Left lung (tissue), 10 donors: ENCODE results near the gene SOX10. TPM values are rescaled to one million over a fixed set of nuclear protein-coding genes. Genes with fewer than 3 reads are reported as not detected.

Experiments used
- ATAC-seq: fragments of 200-7000 bp; cut with Tn5 transposase; one replicate; pipeline ENCODE4 v1.9.1; 2020; ENCODE audit warnings: moderate library complexity
- DNase-seq, 4 donors: peaks; one replicate each; pipeline ENCODE4 v3.0.0-alpha.2; 2013 to 2020
- H3K27ac ChIP-seq, 2 donors: fragments of 200-600 bp; sonication (generic) in 1 of 2; one replicate each; pipeline versions ENCODE4 v1.5.0 to v1.8.0; 2020 to 2021
- H3K27me3 ChIP-seq, 2 donors: fragments of 200-600 bp; sonication (generic) in 1 of 2; one replicate each; pipeline versions ENCODE4 v1.5.0 to v1.8.0; 2020 to 2021
- H3K36me3 ChIP-seq, 2 donors: fragments of 200-600 bp; sonication (generic) in 1 of 2; one replicate each; pipeline versions ENCODE4 v1.5.0 to v1.8.0; 2020 to 2021
- H3K4me1 ChIP-seq, 2 donors: fragments of 200-600 bp; one replicate each; pipeline ENCODE4 v1.8.0; 2021
- H3K4me3 ChIP-seq, 2 donors: fragments of 200-600 bp; sonication (generic) in 1 of 2; one replicate each; pipeline versions ENCODE4 v1.5.0 to v1.8.0; 2020 to 2021; ENCODE audit warnings: mild to moderate bottlenecking in 1 of 2
- H3K9me3 ChIP-seq, 2 donors: fragments of 200-600 bp; sonication (generic) in 1 of 2; one replicate each; pipeline versions ENCODE4 v1.5.0 to v1.8.0; 2020 to 2021
- CTCF ChIP-seq, 2 donors: fragments of 200-600 bp; sonication (generic) in 1 of 2; IDR thresholded peaks; one replicate each; pipeline versions ENCODE4 v1.5.0 to v1.8.0; 2021; ENCODE audit warnings: antibody characterized with exemption in 2 of 2
- intact Hi-C, 2 donors: fragments of 100-400 bp; cut with DNase I; formaldehyde crosslinking; loops; one replicate each; pipeline versions ENCODE4 v1.11.2 to v1.14.2; 2022
- polyA plus RNA-seq, 6 donors: library from polyadenylated mRNA; unstranded; fragments of 120-200 nt; gene quantifications; one replicate each; pipeline ENCODE4 v1.2.1, GENCODE V29; 2013; ENCODE audit not compliant: insufficient read length in 6 of 6
- total RNA-seq, 2 donors: library from RNA; stranded (reverse); fragmentation: NEBNext Ultra II Directional; extraction: Animal tissue kit (Norgen Biotek cat#: 25700); gene quantifications; one replicate each; pipeline ENCODE4 v1.2.1, GENCODE V29; 2021
- donor health status: DM: no; HTN: yes; CAD: no.
- donor health status: DM: no; HTN: no; CAD: no.

SOX10 gene
- total and polyA plus RNA-seq, 8 donors, result 0.41 to 1.0 (median 0.83) TPM; not detected in 2

- Histone ChIP-seq H3K36me3 (no peaks in the 10 kb centered on the region), H3K9me3 (no peaks in the 10 kb centered on the region), H3K4me3 (no peak overlapping the region), H3K27me3 (no peaks in the 10 kb centered on the region), H3K27ac (no peak overlapping the region), H3K4me1 (no peaks in the 10 kb centered on the region)
- ATAC-seq, result no peak
- TF ChIP-seq CTCF (IDR thresholded peaks at IDR 0.05), result no peak
- peak in 1 of 4 donors; percentile 63 for DNase-seq
- intact Hi-C loops, result no loop called here
These were observed 42.1 kb upstream of the SOX10 start for GRCh38 chr22:38026130-38027111.

GRCh38 chr22:38025514-38025913 is 41.2 kb upstream of the SOX10 start:
- no peak for TF ChIP-seq CTCF (IDR thresholded peaks at IDR 0.05)
- Histone ChIP-seq H3K27me3 (no peaks in the 10 kb centered on the region), H3K9me3 (no peaks in the 10 kb centered on the region), H3K4me3 (no peak overlapping the region), H3K36me3 (no peaks in the 10 kb centered on the region), H3K4me1 (no peaks in the 10 kb centered on the region), H3K27ac (no peak overlapping the region)
- ATAC-seq (no peak), DNase-seq (peak in 1 of 4 donors; percentile 2)
- intact Hi-C loops, result no loop called here

GRCh38 chr22:38023045-38023444 is 38.7 kb upstream of the SOX10 start:
- H3K4me3 ChIP-seq, result no peak overlapping the region
- no peak for ATAC-seq
- no peaks in the 10 kb centered on the region for H3K9me3 ChIP-seq
- intact Hi-C loops, result no loop called here
- DNase-seq, result peak in 1 of 4 donors; percentile 15
- no peaks in the 10 kb centered on the region for H3K4me1 ChIP-seq
- no peaks in the 10 kb centered on the region for H3K27me3 ChIP-seq
- no peaks in the 10 kb centered on the region for H3K36me3 ChIP-seq
- no peak for TF ChIP-seq CTCF (IDR thresholded peaks at IDR 0.05)
- H3K27ac ChIP-seq, result no peak overlapping the region

- H3K4me3 ChIP-seq, result no peak overlapping the region
- DNase-seq (no peak), ATAC-seq (no peak)
- no peak overlapping the region for H3K27ac ChIP-seq
- H3K27me3 ChIP-seq, result no peaks in the 10 kb centered on the region
- TF ChIP-seq CTCF (IDR thresholded peaks at IDR 0.05), result no peak
- H3K36me3 ChIP-seq, result no peaks in the 10 kb centered on the region
- intact Hi-C loops, result no loop called here
- no peaks in the 10 kb centered on the region for H3K9me3 ChIP-seq
- peaks cover 7 to 14% of the 10 kb centered on the region in 2 donors for H3K4me1 ChIP-seq
These were observed 36.9 kb upstream of the SOX10 start for GRCh38 chr22:38021206-38021605.
